ENCODE measurements around the gene SYT2.
"Not testable (repeated sequence)": the region's sequence is repeated elsewhere in the genome, so short reads cannot be mapped to it uniquely, and the experiment has no call there.

SYT2 gene

DNA sequence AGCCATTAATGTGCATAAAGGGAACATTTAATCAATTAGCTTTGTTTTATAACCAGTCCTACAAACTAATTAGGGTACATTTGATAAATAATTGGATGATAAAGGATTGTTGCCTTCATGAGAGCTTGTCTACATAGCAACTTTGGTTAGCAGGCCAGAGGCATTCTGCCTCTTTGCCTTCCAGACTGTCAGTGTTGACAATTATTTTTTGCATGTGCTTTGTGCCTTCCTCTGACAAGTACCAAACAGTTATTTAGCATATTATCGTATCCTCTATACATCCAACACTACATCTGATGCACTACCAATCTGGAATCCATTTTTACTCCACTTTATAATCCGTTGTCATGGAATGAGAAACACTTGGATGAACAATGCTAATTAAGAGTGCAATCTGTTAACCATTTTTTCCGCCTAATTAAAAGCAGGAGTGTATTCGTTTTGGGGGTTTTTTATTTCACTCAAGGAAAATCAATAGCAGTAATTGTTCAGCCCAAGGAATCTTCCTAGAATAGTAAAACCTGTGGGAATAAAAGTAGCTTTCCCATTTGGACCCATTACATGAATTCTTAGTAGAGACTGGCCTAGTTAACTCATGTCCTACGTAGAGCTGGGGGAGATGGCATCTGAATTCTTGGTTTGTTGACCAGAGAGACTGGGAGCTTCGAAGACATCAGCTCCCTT is 165.3 kb downstream of the SYT2 start:
- not testable (repeated sequence) for H3K27ac ChIP-seq (ENCODE audit: insufficient read depth, low read length, poor library complexity, severe bottlenecking); H3K4me1 ChIP-seq (ENCODE audit: control insufficient read depth, insufficient read depth, low read length, poor library complexity, severe bottlenecking); DNase-seq; H3K9me3 ChIP-seq (ENCODE audit: control insufficient read depth, low read length); H3K27me3 ChIP-seq (replicated peaks; ENCODE audit: control insufficient read depth, insufficient read depth, low read length, poor library complexity, severe bottlenecking); H3K4me3 ChIP-seq (ENCODE audit: insufficient read depth, low read depth, low read length, poor library complexity, severe bottlenecking); H3K36me3 ChIP-seq (ENCODE audit: control insufficient read depth, insufficient read depth, low read length)

- H3K27ac ChIP-seq (ENCODE audit: insufficient read depth, low read length, poor library complexity, severe bottlenecking); H3K4me3 ChIP-seq (ENCODE audit: insufficient read depth, low read depth, low read length, poor library complexity, severe bottlenecking): not testable (repeated sequence)
These were observed 166.7 kb downstream of the SYT2 start for GRCh38 chr1:202543537-202543936.

GRCh38 chr1:202542415-202542814 is 167.8 kb downstream of the SYT2 start:
- not testable (repeated sequence) for H3K4me3 ChIP-seq (ENCODE audit: insufficient read depth, low read depth, low read length, poor library complexity, severe bottlenecking); H3K27ac ChIP-seq (ENCODE audit: insufficient read depth, low read length, poor library complexity, severe bottlenecking); H3K36me3 ChIP-seq (ENCODE audit: control insufficient read depth, insufficient read depth, low read length); H3K9me3 ChIP-seq (ENCODE audit: control insufficient read depth, low read length); H3K4me1 ChIP-seq (ENCODE audit: control insufficient read depth, insufficient read depth, low read length, poor library complexity, severe bottlenecking); DNase-seq; H3K27me3 ChIP-seq (replicated peaks; ENCODE audit: control insufficient read depth, insufficient read depth, low read length, poor library complexity, severe bottlenecking)

More at GRCh38 chr1:202543537-202543936, 166.7 kb downstream of the SYT2 start:
- not testable (repeated sequence) for H3K4me1 ChIP-seq (ENCODE audit: control insufficient read depth, insufficient read depth, low read length, poor library complexity, severe bottlenecking); H3K36me3 ChIP-seq (ENCODE audit: control insufficient read depth, insufficient read depth, low read length); H3K9me3 ChIP-seq (ENCODE audit: control insufficient read depth, low read length); DNase-seq; H3K27me3 ChIP-seq (replicated peaks; ENCODE audit: control insufficient read depth, insufficient read depth, low read length, poor library complexity, severe bottlenecking)

- H3K4me1 ChIP-seq (ENCODE audit: control insufficient read depth, insufficient read depth, low read length, poor library complexity, severe bottlenecking); H3K27ac ChIP-seq (ENCODE audit: insufficient read depth, low read length, poor library complexity, severe bottlenecking); DNase-seq; H3K4me3 ChIP-seq (ENCODE audit: insufficient read depth, low read depth, low read length, poor library complexity, severe bottlenecking); H3K36me3 ChIP-seq (ENCODE audit: control insufficient read depth, insufficient read depth, low read length); H3K27me3 ChIP-seq (replicated peaks; ENCODE audit: control insufficient read depth, insufficient read depth, low read length, poor library complexity, severe bottlenecking); H3K9me3 ChIP-seq (ENCODE audit: control insufficient read depth, low read length): not testable (repeated sequence)
These were observed 169.4 kb downstream of the SYT2 start for GRCh38 chr1:202540858-202541257.
